ENCODE measurements around the gene TLE3. TPM values are rescaled to one million over a fixed set of nuclear protein-coding genes. Genes with fewer than 3 reads are reported as not detected.

TLE3 gene
- total and polyA plus RNA-seq, 2 of the 13 experiments (the other 11 are each of a cell fraction or from before 2014, with no cell fraction given), result 11.9 to 13.8 TPM

DNA sequence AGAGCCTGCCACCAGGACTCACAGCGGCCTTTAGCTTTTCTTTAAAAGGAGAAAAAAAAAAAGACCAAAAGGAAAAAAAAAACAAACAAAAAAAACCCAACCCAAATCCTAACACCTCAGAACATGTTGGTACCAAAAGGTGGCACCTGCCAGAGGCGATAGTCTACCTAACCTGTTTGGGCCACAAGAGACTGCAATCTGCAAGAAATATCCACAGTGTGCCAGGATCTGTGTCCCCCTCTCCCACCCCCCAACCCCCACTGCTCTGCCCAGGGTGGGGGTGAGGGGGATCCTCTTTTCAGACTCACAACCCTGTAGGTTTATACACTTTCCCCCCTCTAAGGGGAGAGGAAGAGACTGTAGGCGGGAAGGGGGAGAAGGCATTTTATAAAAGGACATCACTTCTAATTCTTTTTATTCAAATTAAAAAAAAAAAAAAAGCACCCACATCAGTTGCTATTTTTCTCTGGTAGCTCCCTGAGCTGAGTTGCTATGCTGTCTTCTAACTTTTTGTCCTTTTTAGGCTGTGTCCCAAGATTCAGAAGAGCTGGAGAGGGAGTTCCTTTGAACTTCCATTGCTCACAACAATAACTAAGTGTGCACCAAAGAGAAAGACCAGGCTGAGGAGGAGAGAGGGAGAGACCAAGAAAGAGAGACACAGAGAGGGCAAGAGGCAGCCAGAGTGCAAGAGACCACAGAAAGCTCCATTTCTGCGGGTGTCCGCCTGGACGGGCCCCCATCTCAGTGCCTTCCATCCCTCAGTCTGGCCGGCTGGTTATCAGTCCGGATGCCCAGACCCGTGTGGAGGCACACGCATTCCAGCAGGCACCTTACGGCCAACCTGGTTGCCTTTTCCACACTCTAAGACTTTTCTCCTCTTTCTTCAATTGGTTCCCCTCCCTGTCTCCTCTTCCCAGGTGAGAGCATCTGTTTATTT, 48.9 kb downstream of the TLE3 start:
- intact Hi-C loops (cut with micrococcal nuclease; ENCODE audit: unreplicated experiment) (no loop called here), in situ Hi-C loops (cut with HindIII; ENCODE audit: extremely low pct_ligation_motif_present, low pct_unique_long_range_greater_than_20kb) (no loop called here)
- Histone ChIP-seq H3K36me3 (replicated peaks in 1 of 2; ENCODE audit: control insufficient read depth in 1 of 2, insufficient read depth in 2 of 2, low read length in 2 of 2) (peaks cover 14 to 38% of the 10 kb centered on the region in 2 experiments; a peak in 4 of 5 replicates), H3K4me1 (ENCODE audit: insufficient read depth, low read length) (no peaks in the 10 kb centered on the region), H3K4me3 (replicated peaks in 1 of 3; ENCODE audit: insufficient read depth in 1 of 3, low read depth in 2 of 3, low read length in 3 of 3) (no peak overlapping the region), H3K27ac (ENCODE audit: extremely low read length, insufficient read depth, low read length) (no peak overlapping the region), H3K27me3 (ENCODE audit: control insufficient read depth in 1 of 2, insufficient read depth in 2 of 2, low read length in 2 of 2) (no peaks in the 10 kb centered on the region), H3K9ac (ENCODE audit: insufficient read depth, low read depth, low read length) (no peak overlapping the region), H3K9me3 (ENCODE audit: low read length) (no peaks in the 10 kb centered on the region), H2AFZ (ENCODE audit: low read length) (no peak overlapping the region), H4K20me1 (ENCODE audit: insufficient read depth, low read length) (no peaks in the 10 kb centered on the region), H3K79me2 (ENCODE audit: insufficient read depth, low read length) (no peaks in the 10 kb centered on the region), H3K4me2 (ENCODE audit: low read depth, low read length) (no peak overlapping the region)
- CTCF ChIA-PET (ENCODE audit: low intra/inter-chr PET ratio, low total read pairs), result no interaction called here
- DNase-seq (ENCODE audit: low spot score), result no peak
- POLR2A ChIA-PET, result no interaction called here
- FAIRE-seq, result no peak
- no peak for ATAC-seq
- WGBS (ENCODE audit: low lambda C conversion rate), result 94% methylated on average over 11 of the region's 11 CpGs
- BruUV-seq (replicated peaks), result TSS peak; percentile 44
- no peak for TF ChIP-seq SMC3 (IDR thresholded peaks at IDR 0.05; ENCODE audit: low read length)
- TF ChIP-seq, protein P1, sequence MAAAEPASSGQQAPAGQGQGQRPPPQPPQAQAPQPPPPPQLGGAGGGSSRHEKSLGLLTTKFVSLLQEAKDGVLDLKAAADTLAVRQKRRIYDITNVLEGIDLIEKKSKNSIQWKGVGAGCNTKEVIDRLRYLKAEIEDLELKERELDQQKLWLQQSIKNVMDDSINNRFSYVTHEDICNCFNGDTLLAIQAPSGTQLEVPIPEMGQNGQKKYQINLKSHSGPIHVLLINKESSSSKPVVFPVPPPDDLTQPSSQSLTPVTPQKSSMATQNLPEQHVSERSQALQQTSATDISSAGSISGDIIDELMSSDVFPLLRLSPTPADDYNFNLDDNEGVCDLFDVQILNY (CRISPR knock-in tag; conservative IDR thresholded peaks at IDR 0.05), result no peak
- TF ChIP-seq SOX5 (CRISPR knock-in tag; IDR thresholded peaks at IDR 0.05; ENCODE audit: borderline replicate concordance), result no peak
- TF ChIP-seq ZNF773 (CRISPR knock-in tag; IDR thresholded peaks at IDR 0.05; ENCODE audit: borderline replicate concordance), result no peak
- TF ChIP-seq ZNF350 (CRISPR knock-in tag; IDR thresholded peaks at IDR 0.05; ENCODE audit: borderline replicate concordance, low read depth), result no peak
- TF ChIP-seq, protein P2, sequence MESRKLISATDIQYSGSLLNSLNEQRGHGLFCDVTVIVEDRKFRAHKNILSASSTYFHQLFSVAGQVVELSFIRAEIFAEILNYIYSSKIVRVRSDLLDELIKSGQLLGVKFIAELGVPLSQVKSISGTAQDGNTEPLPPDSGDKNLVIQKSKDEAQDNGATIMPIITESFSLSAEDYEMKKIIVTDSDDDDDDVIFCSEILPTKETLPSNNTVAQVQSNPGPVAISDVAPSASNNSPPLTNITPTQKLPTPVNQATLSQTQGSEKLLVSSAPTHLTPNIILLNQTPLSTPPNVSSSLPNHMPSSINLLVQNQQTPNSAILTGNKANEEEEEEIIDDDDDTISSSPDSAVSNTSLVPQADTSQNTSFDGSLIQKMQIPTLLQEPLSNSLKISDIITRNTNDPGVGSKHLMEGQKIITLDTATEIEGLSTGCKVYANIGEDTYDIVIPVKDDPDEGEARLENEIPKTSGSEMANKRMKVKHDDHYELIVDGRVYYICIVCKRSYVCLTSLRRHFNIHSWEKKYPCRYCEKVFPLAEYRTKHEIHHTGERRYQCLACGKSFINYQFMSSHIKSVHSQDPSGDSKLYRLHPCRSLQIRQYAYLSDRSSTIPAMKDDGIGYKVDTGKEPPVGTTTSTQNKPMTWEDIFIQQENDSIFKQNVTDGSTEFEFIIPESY (CRISPR knock-in tag; IDR thresholded peaks at IDR 0.05), result no peak
- TF ChIP-seq, protein P3, sequence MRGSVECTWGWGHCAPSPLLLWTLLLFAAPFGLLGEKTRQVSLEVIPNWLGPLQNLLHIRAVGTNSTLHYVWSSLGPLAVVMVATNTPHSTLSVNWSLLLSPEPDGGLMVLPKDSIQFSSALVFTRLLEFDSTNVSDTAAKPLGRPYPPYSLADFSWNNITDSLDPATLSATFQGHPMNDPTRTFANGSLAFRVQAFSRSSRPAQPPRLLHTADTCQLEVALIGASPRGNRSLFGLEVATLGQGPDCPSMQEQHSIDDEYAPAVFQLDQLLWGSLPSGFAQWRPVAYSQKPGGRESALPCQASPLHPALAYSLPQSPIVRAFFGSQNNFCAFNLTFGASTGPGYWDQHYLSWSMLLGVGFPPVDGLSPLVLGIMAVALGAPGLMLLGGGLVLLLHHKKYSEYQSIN (CRISPR knock-in tag; IDR thresholded peaks at IDR 0.05; ENCODE audit: borderline replicate concordance), result no peak
- no peak for TF ChIP-seq ZNF619 (CRISPR knock-in tag; IDR thresholded peaks at IDR 0.05)
- TF ChIP-seq ZBTB25 (CRISPR knock-in tag; IDR thresholded peaks at IDR 0.05), result no peak
- no peak for TF ChIP-seq JUN (CRISPR knock-in tag; IDR thresholded peaks at IDR 0.05)
- TF ChIP-seq ZNF644 (CRISPR knock-in tag; IDR thresholded peaks at IDR 0.05; ENCODE audit: low read depth), result no peak
- TF ChIP-seq TBX2 (CRISPR knock-in tag; IDR thresholded peaks at IDR 0.05; ENCODE audit: borderline replicate concordance), result no peak
- TF ChIP-seq, protein P4, sequence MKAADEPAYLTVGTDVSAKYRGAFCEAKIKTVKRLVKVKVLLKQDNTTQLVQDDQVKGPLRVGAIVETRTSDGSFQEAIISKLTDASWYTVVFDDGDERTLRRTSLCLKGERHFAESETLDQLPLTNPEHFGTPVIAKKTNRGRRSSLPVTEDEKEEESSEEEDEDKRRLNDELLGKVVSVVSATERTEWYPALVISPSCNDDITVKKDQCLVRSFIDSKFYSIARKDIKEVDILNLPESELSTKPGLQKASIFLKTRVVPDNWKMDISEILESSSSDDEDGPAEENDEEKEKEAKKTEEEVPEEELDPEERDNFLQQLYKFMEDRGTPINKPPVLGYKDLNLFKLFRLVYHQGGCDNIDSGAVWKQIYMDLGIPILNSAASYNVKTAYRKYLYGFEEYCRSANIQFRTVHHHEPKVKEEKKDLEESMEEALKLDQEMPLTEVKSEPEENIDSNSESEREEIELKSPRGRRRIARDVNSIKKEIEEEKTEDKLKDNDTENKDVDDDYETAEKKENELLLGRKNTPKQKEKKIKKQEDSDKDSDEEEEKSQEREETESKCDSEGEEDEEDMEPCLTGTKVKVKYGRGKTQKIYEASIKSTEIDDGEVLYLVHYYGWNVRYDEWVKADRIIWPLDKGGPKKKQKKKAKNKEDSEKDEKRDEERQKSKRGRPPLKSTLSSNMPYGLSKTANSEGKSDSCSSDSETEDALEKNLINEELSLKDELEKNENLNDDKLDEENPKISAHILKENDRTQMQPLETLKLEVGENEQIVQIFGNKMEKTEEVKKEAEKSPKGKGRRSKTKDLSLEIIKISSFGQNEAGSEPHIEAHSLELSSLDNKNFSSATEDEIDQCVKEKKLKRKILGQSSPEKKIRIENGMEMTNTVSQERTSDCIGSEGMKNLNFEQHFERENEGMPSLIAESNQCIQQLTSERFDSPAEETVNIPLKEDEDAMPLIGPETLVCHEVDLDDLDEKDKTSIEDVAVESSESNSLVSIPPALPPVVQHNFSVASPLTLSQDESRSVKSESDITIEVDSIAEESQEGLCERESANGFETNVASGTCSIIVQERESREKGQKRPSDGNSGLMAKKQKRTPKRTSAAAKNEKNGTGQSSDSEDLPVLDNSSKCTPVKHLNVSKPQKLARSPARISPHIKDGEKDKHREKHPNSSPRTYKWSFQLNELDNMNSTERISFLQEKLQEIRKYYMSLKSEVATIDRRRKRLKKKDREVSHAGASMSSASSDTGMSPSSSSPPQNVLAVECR (CRISPR knock-in tag; IDR thresholded peaks at IDR 0.05; ENCODE audit: borderline replicate concordance), result no peak
- TF ChIP-seq BCL6 (CRISPR knock-in tag; IDR thresholded peaks at IDR 0.05), result no peak
- TF ChIP-seq NFE2L2 (IDR thresholded peaks at IDR 0.05; ENCODE audit: low read length), result no peak
